Measurements from ENCODE around the gene CPN2. TPM values are rescaled to one million over a fixed set of nuclear protein-coding genes. Genes with fewer than 3 reads are reported as not detected.

CPN2 gene
- total and polyA plus RNA-seq, 2 of the 13 experiments (the other 11 are each of a cell fraction or from before 2014, with no cell fraction given): 26.7 to 27.7 TPM

DNA sequence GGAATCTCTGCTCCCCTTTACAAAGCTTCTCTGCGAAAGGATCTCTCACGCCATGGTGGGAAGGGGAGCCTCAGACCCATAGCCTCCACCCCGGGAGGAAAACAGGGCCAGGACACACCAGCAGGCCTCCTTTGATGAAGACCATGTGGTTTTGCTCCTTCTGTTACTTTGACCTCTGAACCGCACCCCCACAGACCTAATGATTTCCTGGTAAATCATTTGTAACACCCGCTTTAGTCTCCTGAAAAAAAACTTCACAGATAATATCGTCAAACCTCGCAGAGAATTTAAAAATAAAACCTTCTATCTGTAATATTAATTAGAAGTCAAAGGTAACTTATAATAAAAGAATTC, 18.3 kb downstream of the CPN2 start (continued):
- peak; percentile 14; the same call in 1 of the 2 replicates for TF ChIP-seq ZFX (CRISPR knock-in tag; IDR thresholded peaks at IDR 0.05; ENCODE audit: low read depth)

DNA sequence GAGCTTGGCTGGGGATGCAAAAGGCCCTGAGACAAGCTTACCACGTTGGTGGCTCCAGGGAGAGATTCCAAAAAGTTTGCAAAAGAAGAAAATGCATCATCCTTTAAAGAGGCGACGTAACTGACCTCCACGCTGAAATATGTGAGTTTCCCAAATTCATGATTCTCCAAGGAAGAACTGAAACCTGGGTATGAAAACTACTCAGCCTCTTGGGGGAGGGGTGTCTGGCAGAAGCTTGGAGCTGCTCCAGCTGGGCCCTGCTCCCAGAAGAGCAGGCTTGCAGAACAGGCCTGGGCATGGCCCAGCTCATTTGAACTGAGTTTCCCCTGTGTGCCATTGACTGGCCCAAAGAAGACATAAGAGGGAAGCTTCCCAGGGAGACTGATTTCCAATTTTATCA, 20.5 kb downstream of the CPN2 start:
- no peaks in the 10 kb centered on the region for H3K36me3 ChIP-seq (replicated peaks in 1 of 2; ENCODE audit: control insufficient read depth in 1 of 2, insufficient read depth in 2 of 2, low read length in 2 of 2)
- no peak overlapping the region for H3K9ac ChIP-seq (ENCODE audit: insufficient read depth, low read depth, low read length)
- CTCF ChIA-PET (ENCODE audit: low intra/inter-chr PET ratio, low total read pairs): no interaction called here
- FAIRE-seq (no peak), DNase-seq (ENCODE audit: low spot score) (no peak), ATAC-seq (no peak)
- H3K27me3 ChIP-seq (ENCODE audit: control insufficient read depth in 1 of 2, insufficient read depth in 2 of 2, low read length in 2 of 2): no peaks in the 10 kb centered on the region
- H3K79me2 ChIP-seq (ENCODE audit: insufficient read depth, low read length): no peaks in the 10 kb centered on the region
- H3K27ac ChIP-seq (ENCODE audit: extremely low read length, insufficient read depth, low read length): no peak overlapping the region
- peaks cover 70% of the 10 kb centered on the region for H3K4me1 ChIP-seq (ENCODE audit: insufficient read depth, low read length)
- 96% methylated on average over 4 of the region's 4 CpGs for WGBS (ENCODE audit: low lambda C conversion rate)
- in situ Hi-C loops (cut with HindIII; ENCODE audit: extremely low pct_ligation_motif_present, low pct_unique_long_range_greater_than_20kb): loop anchor here (5.0 kb wide), 2 partner anchors 72 to 267 kb away; no protein-coding TSS in a partner anchor
- no TSS peak for BruUV-seq (replicated peaks)
- no peak overlapping the region for H3K4me3 ChIP-seq (replicated peaks in 1 of 3; ENCODE audit: insufficient read depth in 1 of 3, low read depth in 2 of 3, low read length in 3 of 3)
- TF ChIP-seq DPF2 (CRISPR knock-in tag; IDR thresholded peaks at IDR 0.05; ENCODE audit: borderline replicate concordance, low read depth): no peak
- no peaks in the 10 kb centered on the region for H3K9me3 ChIP-seq (ENCODE audit: low read length)
- no peaks in the 10 kb centered on the region for H4K20me1 ChIP-seq (ENCODE audit: insufficient read depth, low read length)
- intact Hi-C loops (cut with micrococcal nuclease; ENCODE audit: unreplicated experiment): loop anchor here (5.0 kb wide), 1 partner anchor 262 kb away; no protein-coding TSS in a partner anchor
- no peak overlapping the region for H3K4me2 ChIP-seq (ENCODE audit: low read depth, low read length)
- H2AFZ ChIP-seq (ENCODE audit: low read length): no peak overlapping the region
- POLR2A ChIA-PET: no interaction called here

- H3K36me3 ChIP-seq (replicated peaks in 1 of 2; ENCODE audit: control insufficient read depth in 1 of 2, insufficient read depth in 2 of 2, low read length in 2 of 2): no peaks in the 10 kb centered on the region
- in situ Hi-C loops (cut with HindIII; ENCODE audit: extremely low pct_ligation_motif_present, low pct_unique_long_range_greater_than_20kb): loop anchor here (5.0 kb wide), 2 partner anchors 72 to 267 kb away; no protein-coding TSS in a partner anchor
- DNase-seq (ENCODE audit: low spot score) (no peak), FAIRE-seq (no peak), ATAC-seq (no peak)
- no peaks in the 10 kb centered on the region for H3K9me3 ChIP-seq (ENCODE audit: low read length)
- H3K79me2 ChIP-seq (ENCODE audit: insufficient read depth, low read length): no peaks in the 10 kb centered on the region
- H2AFZ ChIP-seq (ENCODE audit: low read length): no peak overlapping the region
- no peak overlapping the region for H3K9ac ChIP-seq (ENCODE audit: insufficient read depth, low read depth, low read length)
- no peak overlapping the region for H3K4me3 ChIP-seq (replicated peaks in 1 of 3; ENCODE audit: insufficient read depth in 1 of 3, low read depth in 2 of 3, low read length in 3 of 3)
- H3K4me1 ChIP-seq (ENCODE audit: insufficient read depth, low read length): peaks cover 74% of the 10 kb centered on the region
- no peak overlapping the region for H3K27ac ChIP-seq (ENCODE audit: extremely low read length, insufficient read depth, low read length)
- CTCF ChIA-PET (ENCODE audit: low intra/inter-chr PET ratio, low total read pairs): no interaction called here
- H3K27me3 ChIP-seq (ENCODE audit: control insufficient read depth in 1 of 2, insufficient read depth in 2 of 2, low read length in 2 of 2): no peaks in the 10 kb centered on the region
- no peaks in the 10 kb centered on the region for H4K20me1 ChIP-seq (ENCODE audit: insufficient read depth, low read length)
- BruUV-seq (replicated peaks): no TSS peak
- no peak overlapping the region for H3K4me2 ChIP-seq (ENCODE audit: low read depth, low read length)
- POLR2A ChIA-PET: no interaction called here
- 92% methylated on average over 10 of the region's 10 CpGs for WGBS (ENCODE audit: low lambda C conversion rate)
- intact Hi-C loops (cut with micrococcal nuclease; ENCODE audit: unreplicated experiment): loop anchor here (5.0 kb wide), 1 partner anchor 262 kb away; no protein-coding TSS in a partner anchor
- TF ChIP-seq SETDB1 (CRISPR knock-in tag; IDR thresholded peaks at IDR 0.05; ENCODE audit: borderline replicate concordance) (no peak), SPEN (CRISPR knock-in tag; IDR thresholded peaks at IDR 0.05; ENCODE audit: low read depth) (no peak), SALL2 (CRISPR knock-in tag; IDR thresholded peaks at IDR 0.05) (no peak), IKZF1 (IDR thresholded peaks at IDR 0.05) (no peak), NFAT5 (CRISPR knock-in tag; IDR thresholded peaks at IDR 0.05) (no peak)
- TF ChIP-seq, protein P1, sequence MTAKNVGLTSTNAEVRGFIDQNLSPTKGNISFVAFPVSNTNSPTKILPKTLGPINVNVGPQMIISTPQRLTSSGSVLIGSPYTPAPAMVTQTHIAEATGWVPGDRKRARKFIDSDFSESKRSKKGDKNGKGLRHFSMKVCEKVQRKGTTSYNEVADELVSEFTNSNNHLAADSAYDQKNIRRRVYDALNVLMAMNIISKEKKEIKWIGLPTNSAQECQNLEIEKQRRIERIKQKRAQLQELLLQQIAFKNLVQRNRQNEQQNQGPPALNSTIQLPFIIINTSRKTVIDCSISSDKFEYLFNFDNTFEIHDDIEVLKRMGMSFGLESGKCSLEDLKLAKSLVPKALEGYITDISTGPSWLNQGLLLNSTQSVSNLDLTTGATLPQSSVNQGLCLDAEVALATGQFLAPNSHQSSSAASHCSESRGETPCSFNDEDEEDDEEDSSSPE (CRISPR knock-in tag; IDR thresholded peaks at IDR 0.05): no peak
Measured at GRCh38 chr3:194330160-194330559, 21.0 kb downstream of the CPN2 start.
